CD4-positive, alpha-beta T cell treated with Interleukin-1 beta for 1 hour (primary cell): ENCODE measurements around the gene RPS6KC1.
"Not testable (repeated sequence)": the region's sequence is repeated elsewhere in the genome, so short reads cannot be mapped to it uniquely, and the experiment has no call there.

Experiments
- DNase-seq, 2 donors: peaks; one replicate each; pipeline ENCODE4 v3.0.0-alpha.2; 2020 to 2022

The RPS6KC1 gene, protein sequence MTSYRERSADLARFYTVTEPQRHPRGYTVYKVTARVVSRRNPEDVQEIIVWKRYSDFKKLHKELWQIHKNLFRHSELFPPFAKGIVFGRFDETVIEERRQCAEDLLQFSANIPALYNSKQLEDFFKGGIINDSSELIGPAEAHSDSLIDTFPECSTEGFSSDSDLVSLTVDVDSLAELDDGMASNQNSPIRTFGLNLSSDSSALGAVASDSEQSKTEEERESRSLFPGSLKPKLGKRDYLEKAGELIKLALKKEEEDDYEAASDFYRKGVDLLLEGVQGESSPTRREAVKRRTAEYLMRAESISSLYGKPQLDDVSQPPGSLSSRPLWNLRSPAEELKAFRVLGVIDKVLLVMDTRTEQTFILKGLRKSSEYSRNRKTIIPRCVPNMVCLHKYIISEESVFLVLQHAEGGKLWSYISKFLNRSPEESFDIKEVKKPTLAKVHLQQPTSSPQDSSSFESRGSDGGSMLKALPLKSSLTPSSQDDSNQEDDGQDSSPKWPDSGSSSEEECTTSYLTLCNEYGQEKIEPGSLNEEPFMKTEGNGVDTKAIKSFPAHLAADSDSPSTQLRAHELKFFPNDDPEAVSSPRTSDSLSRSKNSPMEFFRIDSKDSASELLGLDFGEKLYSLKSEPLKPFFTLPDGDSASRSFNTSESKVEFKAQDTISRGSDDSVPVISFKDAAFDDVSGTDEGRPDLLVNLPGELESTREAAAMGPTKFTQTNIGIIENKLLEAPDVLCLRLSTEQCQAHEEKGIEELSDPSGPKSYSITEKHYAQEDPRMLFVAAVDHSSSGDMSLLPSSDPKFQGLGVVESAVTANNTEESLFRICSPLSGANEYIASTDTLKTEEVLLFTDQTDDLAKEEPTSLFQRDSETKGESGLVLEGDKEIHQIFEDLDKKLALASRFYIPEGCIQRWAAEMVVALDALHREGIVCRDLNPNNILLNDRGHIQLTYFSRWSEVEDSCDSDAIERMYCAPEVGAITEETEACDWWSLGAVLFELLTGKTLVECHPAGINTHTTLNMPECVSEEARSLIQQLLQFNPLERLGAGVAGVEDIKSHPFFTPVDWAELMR

GRCh38 chr1:213051127-213051880 is at the start of gene RPS6KC1:
TSS of gene RPS6KC1 (plus strand) at chr1:213051241. CDS start at chr1:213051405, 164 bp downstream.
- DNase-seq, result peak; percentile 80

DNA sequence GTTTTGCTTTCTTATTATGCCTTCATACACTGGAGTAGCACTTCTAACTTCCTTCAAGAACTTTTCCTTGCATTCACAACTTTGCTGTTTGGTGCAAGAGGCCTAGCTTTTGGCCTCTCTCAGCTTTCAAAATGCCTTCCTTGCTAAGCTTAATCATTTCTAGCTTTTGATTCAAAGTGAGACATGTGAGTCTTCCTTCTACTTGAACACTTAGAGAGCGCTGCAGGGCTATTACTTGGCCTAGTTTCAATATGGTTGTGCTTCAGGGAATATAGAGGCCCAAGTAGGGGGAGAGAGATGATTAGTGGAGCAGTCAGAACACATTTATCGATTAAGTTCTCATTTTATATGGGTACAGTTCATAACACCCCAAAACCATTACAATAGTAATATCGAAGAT is 47.8 kb upstream of the RPS6KC1 start:
- no peak for DNase-seq

DNA sequence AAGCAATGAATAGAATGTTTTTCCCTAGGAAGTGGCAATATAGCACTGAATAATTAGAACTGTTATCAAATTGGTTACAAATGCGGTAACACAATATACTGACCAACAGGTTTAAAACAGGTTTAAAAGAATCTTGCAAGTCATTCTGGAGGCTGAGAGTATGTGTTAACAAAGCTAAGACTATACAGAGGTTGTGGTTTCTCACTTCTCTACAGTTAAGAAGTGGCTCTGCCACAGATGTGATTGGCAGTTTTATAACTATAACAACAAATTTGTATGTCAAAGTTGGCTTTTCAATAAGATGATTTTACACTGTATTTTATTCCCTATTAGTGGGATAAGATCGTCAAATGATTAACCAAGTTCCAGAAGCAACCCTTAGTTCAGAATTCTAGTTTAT is 42.5 kb upstream of the RPS6KC1 start:
- DNase-seq, result peak in 1 of 2 donors; percentile 3

DNA sequence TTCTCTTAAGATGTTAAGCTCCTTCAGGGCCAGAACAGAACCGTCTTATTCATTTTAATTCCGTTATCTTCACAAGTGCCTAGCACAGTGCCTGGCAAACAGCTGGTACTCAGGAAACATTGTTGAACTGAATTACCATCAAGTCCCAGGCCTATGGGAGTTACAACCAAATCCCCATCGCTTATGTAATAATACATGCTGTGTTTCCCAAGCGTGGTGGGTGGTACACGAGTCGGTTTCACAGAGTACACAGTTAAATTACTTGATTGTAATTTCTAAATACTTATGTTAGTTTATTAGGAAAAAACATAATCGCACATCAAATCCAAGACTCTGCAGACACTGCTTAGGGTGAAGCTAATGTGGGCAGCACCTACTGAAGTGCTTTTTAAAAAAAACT is 36.4 kb upstream of the RPS6KC1 start:
- peak in 1 of 2 donors; percentile 2 for DNase-seq

GRCh38 chr1:213015099-213016050 is 35.7 kb upstream of the RPS6KC1 start, which contains the start of gene ANGEL2:
TSS of gene ANGEL2 (minus strand) at chr1:213015867. CDS start at chr1:213015671, 196 bp downstream.
- DNase-seq, result peak; percentile 97

GRCh38 chr1:213017447-213018273 is 33.4 kb upstream of the RPS6KC1 start:
- no peak for DNase-seq

DNA sequence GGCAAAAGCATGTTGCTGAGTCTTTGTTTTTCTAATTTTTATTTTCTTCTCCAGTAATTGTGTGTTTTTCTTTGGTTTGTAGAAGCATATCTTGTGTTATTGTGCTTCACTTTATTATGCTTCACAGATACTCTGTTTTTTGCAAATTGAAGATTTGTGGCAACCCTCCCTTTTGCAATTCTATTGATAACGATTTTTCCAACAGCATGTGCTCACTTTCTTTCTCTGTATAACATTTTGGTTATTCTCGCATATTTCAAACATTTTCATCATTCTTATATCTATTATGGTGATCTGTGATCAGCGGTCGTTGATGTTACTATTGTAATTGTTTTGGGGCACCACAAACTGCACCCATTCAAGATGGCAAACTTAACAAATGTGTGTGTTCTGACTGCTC is 31.6 kb upstream of the RPS6KC1 start:
- no peak for DNase-seq

DNA sequence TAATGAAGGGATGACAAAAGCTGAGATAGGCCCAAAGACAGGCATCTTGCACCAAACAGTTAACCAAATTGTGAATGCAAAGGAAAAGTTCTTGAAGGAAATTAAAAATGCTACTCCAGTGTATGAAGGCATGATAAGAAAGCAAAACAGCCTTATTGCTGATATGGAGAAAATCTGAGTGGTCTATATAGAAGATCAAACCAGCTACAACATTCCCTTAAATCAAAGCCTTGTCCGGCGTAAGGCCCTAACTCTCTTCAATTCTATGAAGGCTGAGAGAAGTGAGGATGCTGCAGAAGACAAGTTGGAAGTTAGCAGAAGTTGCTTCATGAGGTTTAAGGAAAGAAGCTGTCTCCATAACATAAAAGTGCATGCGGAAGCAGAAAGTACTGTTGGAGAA is 31.0 kb upstream of the RPS6KC1 start:
- no peak for DNase-seq

DNA sequence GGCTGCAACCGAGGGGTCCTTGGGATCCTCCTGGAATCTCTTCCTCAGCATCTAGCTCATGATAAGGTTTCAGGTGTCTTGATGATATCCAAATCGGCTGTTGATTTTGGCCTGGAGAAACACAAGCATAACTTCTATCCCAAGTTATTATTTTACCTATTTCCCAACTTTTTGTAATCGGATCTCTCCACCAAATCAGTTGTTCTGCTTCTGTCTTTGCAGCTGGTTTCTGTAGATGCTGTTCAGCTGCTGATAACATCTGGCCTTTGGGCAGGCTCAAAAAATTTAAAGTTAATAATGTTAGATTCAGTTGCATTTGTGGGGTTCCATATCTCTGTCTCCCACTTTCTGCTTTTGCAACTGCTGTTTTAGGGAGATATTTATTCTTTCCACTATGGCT is 24.0 kb upstream of the RPS6KC1 start:
- not testable (repeated sequence) for DNase-seq

DNA sequence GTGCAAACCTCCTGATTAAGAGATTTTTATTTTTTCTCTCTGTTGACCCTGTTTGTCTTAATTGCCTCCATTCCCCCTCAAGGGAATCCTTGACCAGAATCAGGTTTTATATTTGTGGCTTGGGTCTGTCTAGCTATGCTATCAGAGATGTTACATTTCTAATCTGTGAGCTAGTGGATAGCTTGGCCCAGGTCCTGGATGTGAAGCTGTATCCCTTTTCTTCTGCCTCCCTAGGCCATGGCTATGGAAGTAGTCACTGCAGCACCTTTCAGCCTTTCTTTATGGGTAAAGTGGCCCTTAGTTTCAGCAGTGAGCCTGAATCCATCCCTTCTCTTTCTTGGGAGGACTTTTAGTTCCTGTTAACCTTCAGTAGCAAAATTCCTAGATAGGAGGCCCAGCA is 18.4 kb upstream of the RPS6KC1 start:
- no peak for DNase-seq

- no peak for DNase-seq
These were observed 16.3 kb upstream of the RPS6KC1 start for GRCh38 chr1:213034713-213035112.

DNA sequence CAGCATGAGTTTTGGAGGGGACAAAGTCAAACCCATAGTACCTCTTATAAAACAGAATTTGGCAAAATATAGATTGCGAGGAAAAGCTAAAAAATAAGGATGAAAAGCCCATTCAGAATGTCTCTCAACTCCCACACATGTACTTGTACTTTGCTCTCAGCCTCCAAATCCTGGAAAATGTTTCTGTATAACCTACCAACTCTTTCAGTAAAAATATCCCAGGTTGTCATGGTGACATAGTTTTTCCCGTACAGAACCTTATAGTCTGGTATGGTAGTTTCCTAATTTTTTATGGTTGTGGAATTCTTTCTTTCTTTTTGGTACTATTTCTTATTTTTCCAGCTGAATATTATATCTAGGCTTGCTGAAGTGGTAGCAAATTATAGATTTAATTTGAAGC is 15.5 kb upstream of the RPS6KC1 start:
- no peak for DNase-seq

- no peak for DNase-seq
These were observed 9.6 kb upstream of the RPS6KC1 start for GRCh38 chr1:213041443-213041842.

GRCh38 chr1:213045321-213046226 is 5.5 kb upstream of the RPS6KC1 start:
- DNase-seq, result not testable (repeated sequence)

DNA sequence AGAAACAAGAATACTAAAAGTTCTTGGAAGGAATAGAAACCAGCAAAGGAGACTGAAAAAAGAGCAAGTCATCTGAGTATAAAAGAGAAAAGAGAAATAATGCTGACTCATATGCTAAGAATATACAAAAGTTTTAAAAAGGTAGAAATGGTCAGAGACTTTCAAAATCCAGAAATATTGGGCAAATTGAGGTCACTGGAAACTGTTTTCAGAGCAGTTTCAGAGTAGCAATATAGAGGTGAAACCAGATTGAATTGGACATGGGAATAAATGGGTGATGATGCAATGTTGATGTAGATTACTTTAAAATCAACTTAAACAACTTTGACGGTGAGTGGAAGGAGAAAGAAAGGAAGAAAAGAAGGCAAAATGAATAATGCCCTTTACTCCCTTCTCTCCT is 1.8 kb upstream of the RPS6KC1 start:
- no peak for DNase-seq

- no peak for DNase-seq
These were observed 305 bp upstream of the RPS6KC1 start for GRCh38 chr1:213050745-213051126.

DNA sequence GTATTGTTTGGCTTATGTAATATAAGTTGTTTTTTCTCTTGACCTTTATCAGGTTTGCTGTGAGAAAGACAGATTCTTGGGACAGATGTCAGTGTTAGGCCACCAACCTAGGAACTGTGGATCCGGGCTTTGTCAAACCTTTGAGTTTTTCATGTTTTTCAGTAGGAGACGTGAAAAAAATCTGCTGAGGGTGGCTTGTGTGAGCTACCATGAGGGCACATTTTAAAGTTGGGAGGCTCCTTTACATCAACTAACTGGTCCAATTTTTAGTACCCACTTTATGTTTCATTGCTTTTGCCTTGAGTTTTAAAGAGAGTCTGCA is 801 bp downstream of the RPS6KC1 start:
- no peak for DNase-seq

DNA sequence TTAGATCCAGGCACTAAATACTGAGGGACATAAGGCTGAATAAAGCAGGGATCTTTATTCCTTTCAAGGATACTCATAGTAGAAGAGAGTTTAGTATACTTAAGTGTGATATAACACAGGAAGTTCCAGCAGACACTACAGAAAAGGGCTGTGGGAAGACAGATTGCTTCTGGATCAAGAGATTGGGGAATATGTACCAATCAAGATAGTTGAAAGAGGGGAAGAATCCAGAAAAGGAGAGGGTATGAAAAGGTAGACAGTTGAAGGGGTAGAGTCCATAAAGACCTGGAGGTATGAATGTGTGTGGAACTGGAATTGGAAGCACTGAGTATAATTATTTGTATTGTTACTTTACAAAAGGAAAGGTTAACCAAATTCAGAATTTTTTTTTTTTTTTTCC is 2.4 kb downstream of the RPS6KC1 start:
- DNase-seq, result no peak

- DNase-seq, result no peak
These were observed 3.1 kb downstream of the RPS6KC1 start for GRCh38 chr1:213054142-213054541.
